CD4-positive, alpha-beta memory T cell (primary cell): Measurements from ENCODE around the gene CMPK2. TPM values are rescaled to one million over a fixed set of nuclear protein-coding genes. Genes with fewer than 3 reads are reported as not detected.

Experiments
- CTCF ChIA-PET: fragments of 350-600 bp; sonication (Branson Sonifier 250); formaldehyde crosslinking; loops from one replicate; lab custom pipeline; 2021; ENCODE audit warnings: inconsistent platforms; ENCODE audit not compliant: partially characterized antibody; lab: Charles Lee
- POLR2A ChIA-PET: fragments of 350-600 bp; sonication (Branson Sonifier 250); formaldehyde crosslinking; loops from one replicate; lab custom pipeline; 2021; ENCODE audit not compliant: partially characterized antibody; lab: Charles Lee
- DNase-seq, 5 donors: peaks; one replicate each; pipeline versions ENCODE4 v3.0.0 to v3.0.0-alpha.2; 2020 to 2022; ENCODE audit warnings: mixed read lengths in 1 of 5
- H3K27ac ChIP-seq: one replicate; pipeline ENCODE4 v1.7.0; 2013; ENCODE audit warnings: low read depth, low read length
- H3K27me3 ChIP-seq: 2 replicates; pipeline ENCODE4 v1.7.0; 2013; ENCODE audit warnings: mild to moderate bottlenecking, low read length, moderate library complexity; ENCODE audit not compliant: insufficient read depth
- H3K36me3 ChIP-seq: 2 replicates; pipeline ENCODE4 v1.7.0; 2013; ENCODE audit warnings: mild to moderate bottlenecking, low read length, moderate library complexity; ENCODE audit not compliant: insufficient read depth
- H3K4me1 ChIP-seq: 2 replicates; pipeline ENCODE4 v1.7.0; 2013; ENCODE audit warnings: mild to moderate bottlenecking, low read length, moderate library complexity; ENCODE audit not compliant: insufficient read depth
- H3K4me3 ChIP-seq, 2 donors: one replicate each; pipeline ENCODE4 v1.7.0; 2013; ENCODE audit warnings: low read length in 2 of 2, mild to moderate bottlenecking in 1 of 2
- H3K9me3 ChIP-seq, 2 donors: one replicate each; pipeline ENCODE4 v1.7.0; 2013; ENCODE audit warnings: low read length in 2 of 2, control low read depth in 1 of 2; ENCODE audit not compliant: control insufficient read depth in 1 of 2
- H3K27ac Mint-ChIP-seq, 7 donors: one replicate each; pipeline ENCODE4 v1.8.0; 2020 to 2021; ENCODE audit warnings: mixed read lengths in 7 of 7, mild to moderate bottlenecking in 6 of 7, inconsistent platforms in 3 of 7, moderate library complexity in 3 of 7
- H3K27me3 Mint-ChIP-seq, 2 donors: one replicate each; pipeline ENCODE4 v1.8.0; 2020 to 2021; ENCODE audit warnings: mixed read lengths in 2 of 2
- H3K36me3 Mint-ChIP-seq, 2 donors: one replicate each; pipeline ENCODE4 v1.8.0; 2020 to 2021; ENCODE audit warnings: mixed read lengths in 2 of 2, inconsistent platforms in 1 of 2, mild to moderate bottlenecking in 1 of 2
- H3K4me1 Mint-ChIP-seq, 4 donors: one replicate each; pipeline ENCODE4 v1.8.0; 2020 to 2021; ENCODE audit warnings: mixed read lengths in 4 of 4, mild to moderate bottlenecking in 1 of 4
- H3K4me3 Mint-ChIP-seq, 8 donors: one replicate each; pipeline ENCODE4 v1.8.0; 2020 to 2021; ENCODE audit warnings: mixed read lengths in 8 of 8, mild to moderate bottlenecking in 7 of 8, moderate library complexity in 6 of 8, inconsistent platforms in 3 of 8
- H3K9me3 Mint-ChIP-seq, 8 donors: one replicate each; pipeline ENCODE4 v1.8.0; 2020 to 2021; ENCODE audit warnings: mixed read lengths in 8 of 8, mild to moderate bottlenecking in 5 of 8, inconsistent platforms in 3 of 8, moderate library complexity in 1 of 8
- intact Hi-C: fragments of 100-400 bp; cut with micrococcal nuclease; formaldehyde crosslinking; loops from one replicate; pipeline ENCODE4 v1.15.1; 2023
- polyA plus RNA-seq, 2 donors: library from polyadenylated mRNA; unstranded; fragments of 300-500 nt; fragmentation: Illumina TruSeq; gene quantifications; one replicate each; pipeline ENCODE4 v1.2.3, GENCODE V29; 2021
- total RNA-seq, 2 experiments: library from RNA; stranded (reverse); gene quantifications; one replicate each; pipeline ENCODE4 v1.2.3, GENCODE V29; 2021

CMPK2 gene
- total and polyA plus RNA-seq, 4 experiments from 2014 or later: 3.5 to 9.7 (median 5.2) TPM

GRCh38 chr2:6831229-6831628 is 34.5 kb downstream of the CMPK2 start:
- intact Hi-C loops: no loop called here
- H3K36me3 ChIP-seq: no peaks in the 10 kb centered on the region
- Mint-ChIP-seq H3K27ac (peak overlapping the region in 1 of 7 donors; percentile 77), H3K4me1 (peaks cover 11 to 16% (median 14%) of the 10 kb centered on the region in 4 donors), H3K36me3 (peaks cover 10 to 23% of the 10 kb centered on the region in 2 donors), H3K9me3 (peaks cover 3 to 32% (median 21%) of the 10 kb centered on the region in 8 donors), H3K4me3 (no peak overlapping the region), H3K27me3 (no peaks in the 10 kb centered on the region)
- ChIA-PET POLR2A (no interaction called here), CTCF (interaction anchor here (1.4 kb wide), 2 partner anchors 35 to 46 kb away, joined by 3 to 4 read pairs; partner anchors contain the start of genes CMPK2 and RSAD2)
- peaks cover 0 to 8% of the 10 kb centered on the region in 2 donors for H3K9me3 ChIP-seq
- no peak for DNase-seq
- H3K4me3 ChIP-seq: no peak overlapping the region
- no peaks in the 10 kb centered on the region for H3K4me1 ChIP-seq
- H3K27ac ChIP-seq: no peak overlapping the region
- no peaks in the 10 kb centered on the region for H3K27me3 ChIP-seq

DNA sequence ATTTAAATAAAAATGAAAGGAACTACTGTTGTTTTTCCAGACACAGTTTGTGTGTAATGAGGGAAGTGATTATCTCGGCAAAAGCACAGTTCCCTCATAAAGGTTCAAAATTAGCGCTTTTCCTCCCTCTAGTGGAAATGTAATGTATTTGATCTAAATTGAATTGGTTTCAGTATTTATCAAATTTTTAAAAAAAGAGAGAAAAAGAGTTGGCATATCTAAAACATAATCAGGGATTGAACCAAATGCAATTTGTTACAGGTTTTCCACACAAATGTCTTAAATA is 37.5 kb downstream of the CMPK2 start:
- POLR2A ChIA-PET: no interaction called here
- Histone ChIP-seq H3K9me3 (peaks cover 0 to 8% of the 10 kb centered on the region in 2 donors), H3K36me3 (no peaks in the 10 kb centered on the region), H3K4me1 (no peaks in the 10 kb centered on the region), H3K27me3 (no peaks in the 10 kb centered on the region), H3K4me3 (no peak overlapping the region), H3K27ac (no peak overlapping the region)
- Mint-ChIP-seq H3K27ac (peak overlapping the region in 2 of 7 donors; percentile 7 to 50), H3K36me3 (peaks cover 6 to 19% of the 10 kb centered on the region in 2 donors), H3K27me3 (no peaks in the 10 kb centered on the region), H3K4me1 (peaks cover 12 to 15% (median 14%) of the 10 kb centered on the region in 4 donors), H3K9me3 (peaks cover 0 to 21% (median 16%) of the 10 kb centered on the region in 8 donors), H3K4me3 (peak overlapping the region in 1 of 8 donors; percentile 12)
- peak in 4 of 5 donors; percentile 3 to 20 (median 8) for DNase-seq
- intact Hi-C loops: loop anchor here (10.0 kb wide), 1 partner anchor 187 kb away; no protein-coding TSS in a partner anchor
- CTCF ChIA-PET: no interaction called here

GRCh38 chr2:6827566-6828298 is 38.0 kb downstream of the CMPK2 start:
- no peaks in the 10 kb centered on the region for H3K27me3 ChIP-seq
- Mint-ChIP-seq H3K9me3 (peaks cover 0 to 21% (median 16%) of the 10 kb centered on the region in 8 donors), H3K4me3 (peak overlapping the region in 1 of 8 donors; percentile 12), H3K27me3 (no peaks in the 10 kb centered on the region), H3K36me3 (peaks cover 6 to 19% of the 10 kb centered on the region in 2 donors), H3K27ac (peak overlapping the region in 2 of 7 donors; percentile 7 to 50), H3K4me1 (peaks cover 9 to 13% (median 10%) of the 10 kb centered on the region in 4 donors)
- ChIA-PET POLR2A (no interaction called here), CTCF (interaction anchor here (0.9 to 1.5 kb wide), 8 partner anchors 14 to 272 kb away, joined by 3 to 12 read pairs (median 4); partner anchors contain the start of gene CMPK2)
- intact Hi-C loops: loop anchor here (2.0 to 10.0 kb wide), 2 partner anchors 69 to 187 kb away; no protein-coding TSS in a partner anchor
- DNase-seq: no peak
- no peaks in the 10 kb centered on the region for H3K4me1 ChIP-seq
- no peak overlapping the region for H3K4me3 ChIP-seq
- no peaks in the 10 kb centered on the region for H3K36me3 ChIP-seq
- H3K27ac ChIP-seq: no peak overlapping the region
- H3K9me3 ChIP-seq: peaks cover 0 to 8% of the 10 kb centered on the region in 2 donors

GRCh38 chr2:6826081-6826913 is 39.4 kb downstream of the CMPK2 start:
- no peak overlapping the region for H3K4me3 Mint-ChIP-seq
- peaks cover 0 to 15% (median 12%) of the 10 kb centered on the region in 8 donors for H3K9me3 Mint-ChIP-seq
- Histone ChIP-seq H3K36me3 (no peaks in the 10 kb centered on the region), H3K4me1 (no peaks in the 10 kb centered on the region), H3K27me3 (no peaks in the 10 kb centered on the region), H3K9me3 (peaks cover 0 to 8% of the 10 kb centered on the region in 2 donors), H3K27ac (no peak overlapping the region), H3K4me3 (no peak overlapping the region)
- ChIA-PET POLR2A (no interaction called here), CTCF (interaction anchor here (0.7 to 1.5 kb wide), 17 partner anchors 9 to 273 kb away, joined by 3 to 18 read pairs (median 3); partner anchors contain the start of gene CMPK2)
- peaks cover 6 to 16% of the 10 kb centered on the region in 2 donors for H3K36me3 Mint-ChIP-seq
- DNase-seq: peak; percentile 40 to 50 (median 46)
- no peak overlapping the region for H3K27ac Mint-ChIP-seq
- intact Hi-C loops: loop anchor here (1.0 to 10.0 kb wide), 4 partner anchors 40 to 218 kb away; no protein-coding TSS in a partner anchor
- peaks cover 8 to 12% (median 9%) of the 10 kb centered on the region in 4 donors for H3K4me1 Mint-ChIP-seq
- no peaks in the 10 kb centered on the region for H3K27me3 Mint-ChIP-seq

DNA sequence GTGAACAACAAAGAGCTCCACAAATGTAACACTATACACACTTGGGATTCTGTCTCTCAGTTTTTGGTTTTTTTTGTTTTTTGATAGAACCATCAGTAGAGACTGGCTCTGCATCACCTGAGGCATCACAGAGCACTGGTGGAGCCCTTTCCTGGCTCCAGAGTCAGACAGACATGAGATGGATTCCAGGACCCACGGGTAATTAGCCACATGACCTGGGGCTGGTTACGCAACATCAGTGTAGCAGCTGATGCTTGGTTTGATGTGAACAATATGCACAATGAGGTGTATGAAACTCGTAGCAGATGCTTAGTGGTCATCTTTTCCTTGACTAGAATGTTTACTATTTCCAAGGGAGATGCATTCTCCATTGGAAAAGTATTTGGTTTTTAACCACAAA is 40.7 kb downstream of the CMPK2 start:
- no peak overlapping the region for H3K27ac Mint-ChIP-seq
- no peak overlapping the region for H3K27ac ChIP-seq
- peaks cover 0 to 3% (median 1%) of the 10 kb centered on the region in 8 donors for H3K9me3 Mint-ChIP-seq
- H3K4me3 Mint-ChIP-seq: no peak overlapping the region
- H3K27me3 Mint-ChIP-seq: peaks cover 1 to 7% of the 10 kb centered on the region in 2 donors
- H3K36me3 ChIP-seq: no peaks in the 10 kb centered on the region
- H3K36me3 Mint-ChIP-seq: peaks cover 0 to 5% of the 10 kb centered on the region in 2 donors
- H3K4me3 ChIP-seq: no peak overlapping the region
- intact Hi-C loops: loop anchor here (10.0 kb wide), 1 partner anchor 190 kb away; no protein-coding TSS in a partner anchor
- no peaks in the 10 kb centered on the region for H3K4me1 ChIP-seq
- peaks cover 8 to 12% (median 9%) of the 10 kb centered on the region in 4 donors for H3K4me1 Mint-ChIP-seq
- DNase-seq: no peak
- no peaks in the 10 kb centered on the region for H3K27me3 ChIP-seq
- ChIA-PET CTCF (interaction anchor here (1.1 to 1.5 kb wide), 6 partner anchors 10 to 219 kb away, joined by 3 to 8 read pairs (median 4); partner anchors contain the start of gene CMPK2), POLR2A (no interaction called here)
- no peaks in the 10 kb centered on the region for H3K9me3 ChIP-seq

GRCh38 chr2:6823111-6823510 is 42.6 kb downstream of the CMPK2 start:
- peaks cover 0 to 2% (median 0%) of the 10 kb centered on the region in 8 donors for H3K9me3 Mint-ChIP-seq
- ChIA-PET CTCF (interaction anchor here (1.0 kb wide), 3 partner anchors 12 to 221 kb away, joined by 3 to 4 read pairs (median 3); no protein-coding TSS in a partner anchor), POLR2A (no interaction called here)
- H3K27ac Mint-ChIP-seq: no peak overlapping the region
- no peaks in the 10 kb centered on the region for H3K36me3 Mint-ChIP-seq
- intact Hi-C loops: loop anchor here (10.0 kb wide), 1 partner anchor 192 kb away; no protein-coding TSS in a partner anchor
- no peak for DNase-seq
- Histone ChIP-seq H3K27ac (no peak overlapping the region), H3K36me3 (no peaks in the 10 kb centered on the region), H3K4me3 (no peak overlapping the region), H3K27me3 (no peaks in the 10 kb centered on the region), H3K4me1 (no peaks in the 10 kb centered on the region), H3K9me3 (no peaks in the 10 kb centered on the region)
- H3K27me3 Mint-ChIP-seq: peaks cover 1 to 7% of the 10 kb centered on the region in 2 donors
- peaks cover 6 to 10% (median 8%) of the 10 kb centered on the region in 4 donors for H3K4me1 Mint-ChIP-seq
- H3K4me3 Mint-ChIP-seq: no peak overlapping the region
